ENCODE data around the gene CHIC2.

- no peak for TF ChIP-seq EP300 (IDR thresholded peaks at IDR 0.05)
- no peak for TF ChIP-seq POLR2AphosphoS5 (IDR thresholded peaks at IDR 0.05)
- TF ChIP-seq CTCF (IDR thresholded peaks at IDR 0.05) = no peak
Observed at GRCh38 chr4:53981567-53981966, 82.8 kb downstream of the CHIC2 start.
